Gastroesophageal sphincter (tissue), 4 donors: ENCODE measurements around the gene LYZL6. TPM values are rescaled to one million over a fixed set of nuclear protein-coding genes. Genes with fewer than 3 reads are reported as not detected.

Source experiments
- ATAC-seq: fragments of 150-250 bp; one replicate; pipeline ENCODE4 v1.9.1; 2016; ENCODE audit warnings: mild to moderate bottlenecking, moderate library complexity
- H3K27ac ChIP-seq, 4 donors: fragments of 200-600 bp; sonication (generic) in 3 of 4; 1 replicate in 3 of 4; 2 replicates in 1 of 4; pipeline ENCODE4 v1.5.1; 2016 to 2019
- H3K27me3 ChIP-seq: fragments of 200-600 bp; sonication (generic); one replicate; pipeline ENCODE4 v1.5.1; 2019
- H3K36me3 ChIP-seq, 2 donors: fragments of 200-600 bp; sonication (generic); one replicate each; pipeline ENCODE4 v1.5.1; 2019; ENCODE audit warnings: control low read depth in 1 of 2
- H3K4me1 ChIP-seq, 3 donors: fragments of 200-600 bp; sonication (generic); 1 replicate in 2 of 3; 2 replicates in 1 of 3; pipeline ENCODE4 v1.5.1; 2016 to 2019; ENCODE audit warnings: control low read depth in 2 of 3
- H3K4me3 ChIP-seq, 2 donors: fragments of 200-600 bp; sonication (generic); one replicate each; pipeline ENCODE4 v1.5.1; 2019; ENCODE audit warnings: mild to moderate bottlenecking in 1 of 2, moderate library complexity in 1 of 2
- H3K9me3 ChIP-seq, 3 donors: fragments of 200-600 bp; sonication (generic); one replicate each; pipeline ENCODE4 v1.5.1; 2017 to 2019; ENCODE audit warnings: control low read depth in 2 of 3
- CTCF ChIP-seq, 4 experiments: fragments of 200-600 bp in 2 of 4; fragments of 450-650 bp in 2 of 4; sonication (generic) in 1 of 4; IDR thresholded peaks; one replicate each; pipeline ENCODE4 v1.5.1; 2017 to 2019; ENCODE audit warnings: antibody characterized with exemption in 4 of 4, mild to moderate bottlenecking in 2 of 4, moderate library complexity in 2 of 4
- EP300 ChIP-seq: sonication (generic); formaldehyde crosslinking; IDR thresholded peaks from one replicate; pipeline ENCODE4 v1.6.1; 2017; ENCODE audit warnings: antibody characterized with exemption, mild to moderate bottlenecking
- POLR2A ChIP-seq, 2 donors: fragments of 450-650 bp; IDR thresholded peaks; one replicate each; pipeline ENCODE4 v1.6.1; 2017; ENCODE audit warnings: antibody characterized with exemption in 2 of 2, mild to moderate bottlenecking in 2 of 2, moderate library complexity in 1 of 2
- POLR2AphosphoS5 ChIP-seq: sonication (generic); formaldehyde crosslinking; IDR thresholded peaks from one replicate; pipeline ENCODE4 v1.6.1; 2017; ENCODE audit warnings: antibody characterized with exemption
- WGBS, 2 donors: methylation state at CpG; one replicate each; pipeline ENCODE4 v1.1.5; 2018; ENCODE audit warnings: low coverage in 1 of 2; 5-methylcytosine and 5-hydroxymethylcytosine counted together
- total RNA-seq, 4 donors: library from RNA; depleted of rRNA; stranded (reverse); fragments of >200 nt; gene quantifications; one replicate each; pipeline ENCODE4 v1.1.0, GENCODE V29; 2016

LYZL6 gene
- total RNA-seq, 4 donors from 2014 or later: not detected

DNA sequence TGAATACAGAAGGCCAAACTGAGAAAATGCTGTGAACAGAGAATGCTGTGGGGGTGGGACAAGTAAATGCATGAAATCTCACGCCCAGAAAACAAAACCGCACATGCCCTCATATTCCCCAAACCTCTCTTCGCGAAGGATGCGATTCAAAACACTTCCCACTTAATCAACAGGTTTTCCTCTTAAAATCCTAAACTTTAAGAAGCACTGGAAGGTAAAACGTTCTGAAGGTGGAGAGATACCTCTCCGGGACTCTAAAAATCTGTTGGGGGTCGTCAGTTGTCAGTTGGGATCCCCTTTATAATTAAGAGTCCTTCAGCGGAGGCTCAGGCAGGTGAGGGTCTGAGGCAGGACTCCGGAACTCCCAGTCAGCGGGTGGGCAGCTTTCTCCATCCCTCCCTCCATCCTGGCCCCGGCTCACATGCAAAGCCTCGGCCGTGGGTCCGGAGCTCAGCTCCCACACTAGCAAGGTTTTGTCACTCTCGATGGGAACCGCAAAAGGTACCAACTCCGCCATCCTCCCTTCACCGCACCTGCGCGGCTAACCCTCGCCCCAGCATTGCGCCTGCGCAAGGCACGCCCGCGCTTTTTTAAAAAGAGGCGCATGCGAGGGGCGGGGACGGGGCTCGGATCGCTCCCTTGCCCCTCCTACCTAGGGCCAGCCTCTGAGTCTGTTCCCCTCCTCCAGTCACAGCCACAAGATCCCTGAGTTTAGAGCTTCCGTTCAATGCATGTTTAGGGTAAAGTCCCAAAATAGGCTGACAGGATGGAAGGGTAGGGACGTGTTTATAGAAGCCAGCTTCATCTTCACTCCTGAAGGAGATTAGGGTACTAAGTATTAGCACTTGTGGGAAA, 13.1 kb downstream of the LYZL6 start, which contains the start of gene RDM1:
Gene RDM1 (minus strand): TSS at position 563 of the 855 bp plus-strand sequence. CDS start 46 bp downstream, at position 517.
- Histone ChIP-seq H3K27ac (no peak within 1 kb of the TSS), H3K4me1 (peaks cover 0 to 13% (median 7%) of the 10 kb centered on the region in 3 donors), H3K4me3 (peak within 1 kb of the TSS in 1 of 2 donors; percentile 45), H3K9me3 (no peaks in the 10 kb centered on the region), H3K36me3 (no peaks in the 10 kb centered on the region), H3K27me3 (peaks cover 24% of the 10 kb centered on the region)
- TF ChIP-seq EP300 (no peak), POLR2AphosphoS5 (no peak), POLR2A (IDR thresholded peaks at IDR 0.05) (no peak), CTCF (IDR thresholded peaks at IDR 0.05) (no peak)
- 3 to 4% methylated on average over 11 to 12 of the region's 35 CpGs for WGBS, 2 donors
- ATAC-seq: no peak

- Histone ChIP-seq H3K36me3 (no peaks in the 10 kb centered on the region), H3K27ac (no peak overlapping the region), H3K9me3 (no peaks in the 10 kb centered on the region), H3K4me1 (peaks cover 0 to 13% (median 7%) of the 10 kb centered on the region in 3 donors), H3K27me3 (peaks cover 24% of the 10 kb centered on the region), H3K4me3 (no peak overlapping the region)
- TF ChIP-seq POLR2AphosphoS5 (no peak), POLR2A (IDR thresholded peaks at IDR 0.05) (no peak), CTCF (IDR thresholded peaks at IDR 0.05) (no peak), EP300 (no peak)
- no peak for ATAC-seq
Observed at GRCh38 chr17:35927714-35928113, 15.8 kb downstream of the LYZL6 start.

GRCh38 chr17:35923609-35924114, 19.9 kb downstream of the LYZL6 start:
- whole genome bisulfite sequencing, 2 donors: 60 to 98% methylated on average over 1 to 6 of the region's 6 CpGs
- no peaks in the 10 kb centered on the region for H3K4me1 ChIP-seq
- ATAC-seq: no peak
- H3K4me3 ChIP-seq: no peak overlapping the region
- peaks cover 9% of the 10 kb centered on the region for H3K27me3 ChIP-seq
- no peak for TF ChIP-seq POLR2AphosphoS5
- TF ChIP-seq POLR2A (IDR thresholded peaks at IDR 0.05): no peak
- TF ChIP-seq EP300: no peak
- no peak for TF ChIP-seq CTCF (IDR thresholded peaks at IDR 0.05)
- no peaks in the 10 kb centered on the region for H3K9me3 ChIP-seq
- no peaks in the 10 kb centered on the region for H3K36me3 ChIP-seq
- H3K27ac ChIP-seq: no peak overlapping the region

DNA sequence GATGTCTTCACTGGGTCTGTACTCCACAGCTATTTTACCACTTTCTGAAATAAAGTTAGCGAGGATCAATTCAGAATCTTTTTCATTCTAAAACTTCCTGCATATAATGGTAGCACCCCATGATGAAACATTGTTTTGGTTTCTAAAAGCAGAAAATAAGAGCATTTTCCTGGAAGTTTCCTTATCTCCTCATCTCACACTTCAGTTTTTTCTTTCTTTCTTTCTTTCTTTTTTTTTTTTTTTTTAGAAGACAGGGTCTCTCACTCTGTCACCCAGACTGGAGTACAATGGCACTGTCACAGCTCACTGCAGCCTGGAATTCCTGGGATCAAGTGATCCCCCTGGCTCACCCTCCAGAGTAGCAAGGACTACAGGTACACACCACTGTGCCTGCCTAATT, 23.3 kb downstream of the LYZL6 start:
- H3K4me1 ChIP-seq: no peaks in the 10 kb centered on the region
- WGBS, 2 donors: 100% methylated on average over 1 of the region's 1 CpG; no CpG with 5 or more reads in 1 of the 2 donors
- no peak for TF ChIP-seq CTCF (IDR thresholded peaks at IDR 0.05)
- TF ChIP-seq POLR2AphosphoS5: no peak
- ATAC-seq: no peak
- no peak overlapping the region for H3K27ac ChIP-seq
- no peaks in the 10 kb centered on the region for H3K27me3 ChIP-seq
- H3K36me3 ChIP-seq: no peaks in the 10 kb centered on the region
- H3K4me3 ChIP-seq: no peak overlapping the region
- H3K9me3 ChIP-seq: no peaks in the 10 kb centered on the region

DNA sequence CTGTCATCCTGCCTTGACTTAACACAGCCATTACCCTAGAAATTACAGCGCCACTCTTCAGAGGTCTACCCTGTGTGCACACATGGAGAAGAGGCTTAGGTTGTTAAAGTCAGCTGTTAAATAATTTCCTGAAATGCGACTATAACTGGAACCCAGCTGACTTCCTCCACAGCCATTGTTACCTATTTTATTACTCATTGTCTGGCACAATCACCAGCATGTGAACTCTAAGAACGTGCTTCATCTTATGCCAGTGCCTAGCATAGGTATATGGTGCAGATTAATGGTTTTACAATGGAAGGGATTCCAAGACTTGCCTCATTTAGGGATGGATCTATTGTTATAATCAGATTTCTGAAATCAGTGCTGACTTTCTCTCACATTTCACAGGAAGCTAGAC, 24.8 kb downstream of the LYZL6 start:
- no peaks in the 10 kb centered on the region for H3K9me3 ChIP-seq
- no peaks in the 10 kb centered on the region for H3K36me3 ChIP-seq
- ATAC-seq: peak; percentile 43
- no peaks in the 10 kb centered on the region for H3K27me3 ChIP-seq
- H3K4me3 ChIP-seq: no peak overlapping the region
- WGBS, 2 donors: 44 to 79% methylated on average over 2 to 3 of the region's 3 CpGs
- TF ChIP-seq POLR2A (IDR thresholded peaks at IDR 0.05) (no peak), CTCF (IDR thresholded peaks at IDR 0.05) (no peak), EP300 (no peak), POLR2AphosphoS5 (no peak)
- H3K27ac ChIP-seq: no peak overlapping the region
- no peaks in the 10 kb centered on the region for H3K4me1 ChIP-seq
